Keratinocyte (primary cell): ENCODE measurements around the gene MAP4K3. TPM values are rescaled to one million over a fixed set of nuclear protein-coding genes. Genes with fewer than 3 reads are reported as not detected.

Source experiments
- DNase-seq: peaks from one replicate; pipeline ENCODE4 v3.0.0-alpha.2; 2011; ENCODE audit warnings: low read depth, missing footprints, low spot score
- FAIRE-seq: peaks from 2 replicates; lab custom pipeline; 2011; peaks lifted over from hg19 to GRCh38; lab: Jason Lieb, UNC
- H2AFZ ChIP-seq: 2 replicates; pipeline ENCODE4 v1.6.0; 2012; ENCODE audit warnings: low read length, control low read depth, inconsistent platforms; ENCODE audit not compliant: control insufficient read depth
- H3K27ac ChIP-seq: 2 replicates; pipeline ENCODE4 v1.5.1; 2011; ENCODE audit warnings: low read length; ENCODE audit not compliant: control insufficient read depth, insufficient read depth
- H3K27me3 ChIP-seq: 3 replicates; pipeline ENCODE4 v1.6.0; 2011; ENCODE audit warnings: low read length; ENCODE audit not compliant: control insufficient read depth, insufficient read depth; ENCODE audit errors: extremely low read depth
- H3K36me3 ChIP-seq, 2 experiments: 2 replicates in 1 of 2; 3 replicates in 1 of 2; pipeline ENCODE4 v1.5.1; 2011; ENCODE audit warnings: low read length in 2 of 2, mild to moderate bottlenecking in 1 of 2; ENCODE audit not compliant: control insufficient read depth in 2 of 2, insufficient read depth in 2 of 2; ENCODE audit errors: extremely low read depth in 1 of 2
- H3K4me1 ChIP-seq: 3 replicates; pipeline ENCODE4 v1.5.1; 2011; ENCODE audit warnings: low read length; ENCODE audit not compliant: control insufficient read depth, insufficient read depth; ENCODE audit errors: extremely low read depth
- H3K4me2 ChIP-seq: 3 replicates; pipeline ENCODE4 v1.6.0; 2011; ENCODE audit warnings: low read depth, low read length; ENCODE audit not compliant: control insufficient read depth, insufficient read depth; ENCODE audit errors: extremely low read depth
- H3K4me3 ChIP-seq, 3 experiments: fragments of 200-600 bp in 1 of 3; sonication (generic) in 1 of 3; 2 replicates in 2 of 3; 3 replicates in 1 of 3; pipeline ENCODE4 v1.5.1; 2011 to 2016; ENCODE audit warnings: low read length in 3 of 3, mild to moderate bottlenecking in 3 of 3, control low read depth in 2 of 3, inconsistent platforms in 1 of 3, low read depth in 1 of 3, mixed read lengths in 1 of 3, mixed run types in 1 of 3, moderate library complexity in 1 of 3; ENCODE audit not compliant: control insufficient read depth in 2 of 3, insufficient read depth in 2 of 3; ENCODE audit errors: extremely low read depth in 1 of 3
- H3K79me2 ChIP-seq: 2 replicates; pipeline ENCODE4 v1.6.0; 2012; ENCODE audit warnings: low read length; ENCODE audit not compliant: control insufficient read depth, insufficient read depth
- H3K9ac ChIP-seq: 3 replicates; pipeline ENCODE4 v1.6.0; 2011; ENCODE audit warnings: low read length; ENCODE audit not compliant: control insufficient read depth, insufficient read depth; ENCODE audit errors: extremely low read depth
- H3K9me1 ChIP-seq: 3 replicates; pipeline ENCODE4 v1.6.0; 2011; ENCODE audit warnings: low read length; ENCODE audit not compliant: control insufficient read depth, insufficient read depth; ENCODE audit errors: extremely low read depth
- H3K9me3 ChIP-seq: 2 replicates; pipeline ENCODE4 v1.5.1; 2012; ENCODE audit warnings: low read depth, low read length; ENCODE audit not compliant: control insufficient read depth
- H4K20me1 ChIP-seq: 3 replicates; pipeline ENCODE4 v1.6.0; 2011; ENCODE audit warnings: low read length; ENCODE audit not compliant: control insufficient read depth, insufficient read depth; ENCODE audit errors: extremely low read depth
- CTCF ChIP-seq, 3 experiments: IDR thresholded peaks in 1 of 3; conservative IDR thresholded peaks in 1 of 3; optimal IDR thresholded peaks in 1 of 3; 2 replicates in 2 of 3; 3 replicates in 1 of 3; pipeline versions ENCODE3 to v1.5.1; 2011; ENCODE audit warnings: low read length in 3 of 3, mild to moderate bottlenecking in 3 of 3, moderate library complexity in 2 of 3, control low read depth in 1 of 3, inconsistent platforms in 1 of 3; ENCODE audit not compliant: insufficient read depth in 2 of 3; ENCODE audit errors: extremely low read depth in 1 of 3
- EZH2 ChIP-seq: IDR thresholded peaks from one replicate; pipeline ENCODE4 v1.6.1; 2012; ENCODE audit warnings: inconsistent platforms, mild to moderate bottlenecking, low read length, moderate library complexity
- dilution Hi-C: fragments of 300-500 bp; cut with MboI; formaldehyde crosslinking; loops from one replicate; pipeline ENCODE4 v1.7.0; 2020; ENCODE audit warnings: low sequenced_read_pairs; ENCODE audit not compliant: extremely low pct_ligation_motif_present
- polyA plus RNA-seq, 5 experiments: library from polyadenylated mRNA; depleted of rRNA in 3 of 5; stranded (reverse) in 3 of 5; stranded (forward) in 1 of 5; unstranded in 1 of 5; fragments of >200 nt; gene quantifications; 1 replicate in 1 of 5; 2 replicates in 3 of 5; 3 replicates in 1 of 5; pipeline versions ENCODE4 v1.2.1 to v1.2.3, GENCODE V29; 2011 to 2012; ENCODE audit warnings: missing spikeins in 2 of 5, low read depth in 1 of 5, low replicate concordance in 1 of 5

MAP4K3 gene
- polyA plus RNA-seq, 1 donor (not counting 4 experiments of a cell fraction or from before 2014, with no cell fraction given): 19.4 TPM

- Histone ChIP-seq H3K27me3 (no peaks in the 10 kb centered on the region), H3K9me3 (no peaks in the 10 kb centered on the region), H3K4me1 (peaks cover 3% of the 10 kb centered on the region), H3K79me2 (peaks cover 13% of the 10 kb centered on the region), H2AFZ (no peak overlapping the region), H3K9me1 (no peaks in the 10 kb centered on the region), H4K20me1 (no peaks in the 10 kb centered on the region), H3K9ac (no peak overlapping the region), H3K27ac (no peak overlapping the region), H3K36me3 (no peaks in the 10 kb centered on the region), H3K4me3 (no peak overlapping the region), H3K4me2 (no peak overlapping the region)
- dilution Hi-C loops: no loop called here
- no peak for FAIRE-seq
- TF ChIP-seq CTCF (optimal IDR thresholded peaks at IDR 0.05 in 1 of 3, IDR thresholded peaks at IDR 0.05 in 1 of 3, conservative IDR thresholded peaks at IDR 0.05 in 1 of 3; ENCODE audit: extremely low read depth in 1 of 3, insufficient read depth in 2 of 3, low read length in 3 of 3) (no peak), EZH2 (no peak)
- no peak for DNase-seq
Measured at GRCh38 chr2:39375917-39376316, 61.2 kb downstream of the MAP4K3 start.

- dilution Hi-C loops: no loop called here
- FAIRE-seq: no peak
Measured at GRCh38 chr2:39373181-39373802, 63.8 kb downstream of the MAP4K3 start.

More at GRCh38 chr2:39373181-39373802, 63.8 kb downstream of the MAP4K3 start:
- Histone ChIP-seq H2AFZ (no peak overlapping the region), H3K4me1 (no peaks in the 10 kb centered on the region), H3K27me3 (no peaks in the 10 kb centered on the region), H3K4me2 (no peak overlapping the region), H3K9me1 (no peaks in the 10 kb centered on the region), H3K36me3 (no peaks in the 10 kb centered on the region), H3K27ac (no peak overlapping the region), H3K9ac (no peak overlapping the region), H4K20me1 (no peaks in the 10 kb centered on the region), H3K9me3 (no peaks in the 10 kb centered on the region), H3K4me3 (no peak overlapping the region), H3K79me2 (peaks cover 10% of the 10 kb centered on the region)
- DNase-seq: no peak
- TF ChIP-seq EZH2 (no peak), CTCF (optimal IDR thresholded peaks at IDR 0.05 in 1 of 3, IDR thresholded peaks at IDR 0.05 in 1 of 3, conservative IDR thresholded peaks at IDR 0.05 in 1 of 3; ENCODE audit: extremely low read depth in 1 of 3, insufficient read depth in 2 of 3, low read length in 3 of 3) (no peak)
